ENCODE measurements around the gene TOR3A.
"Not testable (repeated sequence)": the region's sequence is repeated elsewhere in the genome, so short reads cannot be mapped to it uniquely, and the experiment has no call there.

Gene TOR3A

GRCh38 chr1:179108644-179109043 is 26.8 kb downstream of the TOR3A start:
- DNase-seq (ENCODE audit: low read depth), result no peak

- no peak for DNase-seq (ENCODE audit: low read depth)
These were observed 33.3 kb downstream of the TOR3A start for GRCh38 chr1:179115181-179115580.

GRCh38 chr1:179119513-179119912 is 37.6 kb downstream of the TOR3A start:
- DNase-seq (ENCODE audit: low read depth), result no peak

GRCh38 chr1:179120736-179121135 is 38.9 kb downstream of the TOR3A start:
- DNase-seq (ENCODE audit: low read depth), result no peak

- no peak for DNase-seq (ENCODE audit: low read depth)
These were observed 39.5 kb downstream of the TOR3A start for GRCh38 chr1:179121159-179121938.

- DNase-seq (ENCODE audit: low read depth), result no peak
These were observed 43.0 kb downstream of the TOR3A start for GRCh38 chr1:179124873-179125272.

- DNase-seq (ENCODE audit: low read depth), result no peak
These were observed 44.6 kb downstream of the TOR3A start for GRCh38 chr1:179126338-179127060.

GRCh38 chr1:179127163-179127895 is 45.5 kb downstream of the TOR3A start:
- no peak for DNase-seq (ENCODE audit: low read depth)

- no peak for DNase-seq (ENCODE audit: low read depth)
These were observed 46.6 kb downstream of the TOR3A start for GRCh38 chr1:179128520-179128919.

- DNase-seq (ENCODE audit: low read depth), result no peak
These were observed 48.0 kb downstream of the TOR3A start for GRCh38 chr1:179129702-179130473.

GRCh38 chr1:179135168-179135567 is 53.3 kb downstream of the TOR3A start:
- DNase-seq (ENCODE audit: low read depth), result not testable (repeated sequence)

- not testable (repeated sequence) for DNase-seq (ENCODE audit: low read depth)
These were observed 53.8 kb downstream of the TOR3A start for GRCh38 chr1:179135707-179136106.

GRCh38 chr1:179137617-179138255 is 55.9 kb downstream of the TOR3A start:
- no peak for DNase-seq (ENCODE audit: low read depth)

GRCh38 chr1:179138755-179139154 is 56.9 kb downstream of the TOR3A start:
- DNase-seq (ENCODE audit: low read depth), result not testable (repeated sequence)

GRCh38 chr1:179141592-179142251 is 59.9 kb downstream of the TOR3A start:
- DNase-seq (ENCODE audit: low read depth), result no peak

- no peak for DNase-seq (ENCODE audit: low read depth)
These were observed 61.0 kb downstream of the TOR3A start for GRCh38 chr1:179142889-179143299.

- no peak for DNase-seq (ENCODE audit: low read depth)
These were observed 61.5 kb downstream of the TOR3A start for GRCh38 chr1:179143322-179143721.

GRCh38 chr1:179144626-179145025 is 62.8 kb downstream of the TOR3A start:
- DNase-seq (ENCODE audit: low read depth), result no peak

GRCh38 chr1:179145521-179145920 is 63.7 kb downstream of the TOR3A start:
- DNase-seq (ENCODE audit: low read depth), result no peak
